ENCODE results near the gene SCYGR7.
"Not testable (repeated sequence)": the region's sequence is repeated elsewhere in the genome, so short reads cannot be mapped to it uniquely, and the experiment has no call there.

DNA sequence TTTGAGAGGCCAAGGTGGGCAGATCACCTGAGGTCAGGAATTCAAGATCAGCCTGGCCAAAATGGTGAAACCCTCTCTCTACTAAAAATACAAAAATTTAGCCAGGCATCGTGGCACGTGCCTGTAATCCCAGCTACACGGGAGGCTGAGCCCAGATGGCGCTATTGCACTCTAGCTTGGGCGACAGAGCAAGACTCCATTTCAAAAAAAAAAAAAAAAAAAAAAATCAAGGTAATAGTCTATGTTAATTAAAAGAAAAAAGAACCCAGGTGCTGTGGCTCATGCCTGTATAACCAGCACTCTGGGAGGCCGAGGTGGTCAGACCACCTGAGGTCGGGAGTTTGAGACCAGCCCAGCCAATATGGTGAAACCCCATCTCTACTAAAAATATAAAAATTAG is 12.6 kb downstream of the SCYGR7 start:
- TF ChIP-seq POLR2A (IDR thresholded peaks at IDR 0.05): not testable (repeated sequence)
- TF ChIP-seq, protein P1, sequence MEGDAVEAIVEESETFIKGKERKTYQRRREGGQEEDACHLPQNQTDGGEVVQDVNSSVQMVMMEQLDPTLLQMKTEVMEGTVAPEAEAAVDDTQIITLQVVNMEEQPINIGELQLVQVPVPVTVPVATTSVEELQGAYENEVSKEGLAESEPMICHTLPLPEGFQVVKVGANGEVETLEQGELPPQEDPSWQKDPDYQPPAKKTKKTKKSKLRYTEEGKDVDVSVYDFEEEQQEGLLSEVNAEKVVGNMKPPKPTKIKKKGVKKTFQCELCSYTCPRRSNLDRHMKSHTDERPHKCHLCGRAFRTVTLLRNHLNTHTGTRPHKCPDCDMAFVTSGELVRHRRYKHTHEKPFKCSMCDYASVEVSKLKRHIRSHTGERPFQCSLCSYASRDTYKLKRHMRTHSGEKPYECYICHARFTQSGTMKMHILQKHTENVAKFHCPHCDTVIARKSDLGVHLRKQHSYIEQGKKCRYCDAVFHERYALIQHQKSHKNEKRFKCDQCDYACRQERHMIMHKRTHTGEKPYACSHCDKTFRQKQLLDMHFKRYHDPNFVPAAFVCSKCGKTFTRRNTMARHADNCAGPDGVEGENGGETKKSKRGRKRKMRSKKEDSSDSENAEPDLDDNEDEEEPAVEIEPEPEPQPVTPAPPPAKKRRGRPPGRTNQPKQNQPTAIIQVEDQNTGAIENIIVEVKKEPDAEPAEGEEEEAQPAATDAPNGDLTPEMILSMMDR (IDR thresholded peaks at IDR 0.05): not testable (repeated sequence)
